AG10803 (cell line): ENCODE data around the gene HIF1AN.

Source experiments
- DNase-seq: peaks from one replicate; pipeline ENCODE4 v3.0.0; 2010; ENCODE audit warnings: low read depth
- H3K4me3 ChIP-seq: 2 replicates; pipeline ENCODE4 v1.5.1; 2011; ENCODE audit warnings: mild to moderate bottlenecking, low read length, control low read depth
- CTCF ChIP-seq: conservative IDR thresholded peaks from 2 replicates; pipeline ENCODE4 v1.5.1; 2011; ENCODE audit warnings: mild to moderate bottlenecking, low read length, control low read depth, inconsistent platforms

HIF1AN gene

GRCh38 chr10:100528921-100529474, 6.7 kb upstream of the HIF1AN start:
- DNase-seq: no peak
- no peak for TF ChIP-seq CTCF
- peak overlapping the region; percentile 97 for H3K4me3 ChIP-seq

- DNase-seq: peak; percentile 75
- TF ChIP-seq CTCF: no peak
- peak within 1 kb of the TSS; percentile 97 for H3K4me3 ChIP-seq
Observed at GRCh38 chr10:100529475-100530298, 6.1 kb upstream of the HIF1AN start, which contains the start of gene NDUFB8. TSS of gene NDUFB8 (minus strand) at chr10:100529871. CDS start at chr10:100529851, 20 bp downstream.

- DNase-seq: no peak
- no peak overlapping the region for H3K4me3 ChIP-seq
- no peak for TF ChIP-seq CTCF
Observed at GRCh38 chr10:100531761-100532160, 4.0 kb upstream of the HIF1AN start.

GRCh38 chr10:100534726-100535125, 1.0 kb upstream of the HIF1AN start:
- H3K4me3 ChIP-seq: no peak overlapping the region
- TF ChIP-seq CTCF: no peak
- no peak for DNase-seq

- peak overlapping the region; percentile 88 for H3K4me3 ChIP-seq
- TF ChIP-seq CTCF: no peak
- DNase-seq: no peak
Observed at GRCh38 chr10:100535338-100535714, 417 bp upstream of the HIF1AN start.

- no peak for TF ChIP-seq CTCF
- DNase-seq: no peak
- H3K4me3 ChIP-seq: no peak overlapping the region
Observed at GRCh38 chr10:100537475-100537874, 1.7 kb downstream of the HIF1AN start.

- H3K4me3 ChIP-seq: no peak overlapping the region
- DNase-seq: no peak
- no peak for TF ChIP-seq CTCF
Observed at GRCh38 chr10:100544950-100545349, 9.2 kb downstream of the HIF1AN start.
